ENCODE results near the gene HOXD4.

Gene HOXD4

GRCh38 chr2:176110415-176111308 is 40.7 kb upstream of the HOXD4 start:
- DNase-seq (ENCODE audit: low read depth) = no peak
- TF ChIP-seq, protein P1, sequence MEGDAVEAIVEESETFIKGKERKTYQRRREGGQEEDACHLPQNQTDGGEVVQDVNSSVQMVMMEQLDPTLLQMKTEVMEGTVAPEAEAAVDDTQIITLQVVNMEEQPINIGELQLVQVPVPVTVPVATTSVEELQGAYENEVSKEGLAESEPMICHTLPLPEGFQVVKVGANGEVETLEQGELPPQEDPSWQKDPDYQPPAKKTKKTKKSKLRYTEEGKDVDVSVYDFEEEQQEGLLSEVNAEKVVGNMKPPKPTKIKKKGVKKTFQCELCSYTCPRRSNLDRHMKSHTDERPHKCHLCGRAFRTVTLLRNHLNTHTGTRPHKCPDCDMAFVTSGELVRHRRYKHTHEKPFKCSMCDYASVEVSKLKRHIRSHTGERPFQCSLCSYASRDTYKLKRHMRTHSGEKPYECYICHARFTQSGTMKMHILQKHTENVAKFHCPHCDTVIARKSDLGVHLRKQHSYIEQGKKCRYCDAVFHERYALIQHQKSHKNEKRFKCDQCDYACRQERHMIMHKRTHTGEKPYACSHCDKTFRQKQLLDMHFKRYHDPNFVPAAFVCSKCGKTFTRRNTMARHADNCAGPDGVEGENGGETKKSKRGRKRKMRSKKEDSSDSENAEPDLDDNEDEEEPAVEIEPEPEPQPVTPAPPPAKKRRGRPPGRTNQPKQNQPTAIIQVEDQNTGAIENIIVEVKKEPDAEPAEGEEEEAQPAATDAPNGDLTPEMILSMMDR (conservative IDR thresholded peaks at IDR 0.05; ENCODE audit: low read length) = no peak

DNA sequence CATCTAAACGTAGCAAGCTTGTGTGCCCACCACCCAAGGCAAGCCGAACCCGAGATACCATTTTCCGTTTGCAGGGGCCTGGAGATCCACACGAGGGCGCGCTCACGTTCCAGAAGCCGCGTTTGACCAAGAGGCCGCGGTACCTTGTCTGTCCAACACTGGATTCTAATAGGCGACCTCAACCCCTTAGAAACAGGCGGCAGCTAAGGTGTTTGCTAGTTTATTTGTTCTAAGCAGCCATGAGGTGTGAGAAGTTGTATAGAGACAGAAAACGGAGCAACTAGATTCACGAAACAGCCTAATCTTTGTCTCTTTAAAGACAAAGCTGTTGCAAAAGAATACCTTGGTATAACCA is 40.1 kb upstream of the HOXD4 start:
- peak; percentile 52 for DNase-seq (ENCODE audit: low read depth)
- H3K4me3 ChIP-seq (ENCODE audit: low read length) = no peak overlapping the region
- TF ChIP-seq, protein P1 (conservative IDR thresholded peaks at IDR 0.05; ENCODE audit: low read length) = peak; percentile 83

More at GRCh38 chr2:176110415-176111308, 40.7 kb upstream of the HOXD4 start:
- no peak overlapping the region for H3K4me3 ChIP-seq (ENCODE audit: low read length)

DNA sequence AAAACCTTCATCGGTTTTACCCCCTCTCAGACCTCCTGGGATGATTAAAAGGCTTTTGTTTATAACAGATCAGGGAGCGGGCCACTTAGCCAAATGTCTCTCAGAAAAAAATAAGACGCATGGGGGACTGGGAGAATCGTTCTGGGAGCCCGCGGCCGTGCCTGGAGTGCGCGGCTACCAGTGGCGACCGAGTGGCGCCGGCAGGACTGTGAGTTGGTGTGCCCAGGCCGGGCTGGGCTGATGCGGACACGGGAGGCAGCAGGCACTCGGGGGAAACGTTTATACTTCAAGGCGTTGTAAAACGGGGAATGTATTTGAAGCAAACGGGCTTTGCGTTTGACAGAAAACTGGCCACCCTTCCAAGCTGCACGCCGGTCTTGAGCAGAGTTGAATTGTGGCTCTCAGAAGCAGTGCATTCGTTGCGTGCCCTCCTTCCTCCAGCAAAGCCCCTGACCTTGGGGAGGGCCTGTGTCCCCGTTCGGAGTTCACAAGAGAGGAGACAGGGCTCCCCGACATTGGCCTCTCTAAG is 39.4 kb upstream of the HOXD4 start:
- no peak for DNase-seq (ENCODE audit: low read depth)
- TF ChIP-seq, protein P1 (conservative IDR thresholded peaks at IDR 0.05; ENCODE audit: low read length) = no peak
- no peak overlapping the region for H3K4me3 ChIP-seq (ENCODE audit: low read length)

DNA sequence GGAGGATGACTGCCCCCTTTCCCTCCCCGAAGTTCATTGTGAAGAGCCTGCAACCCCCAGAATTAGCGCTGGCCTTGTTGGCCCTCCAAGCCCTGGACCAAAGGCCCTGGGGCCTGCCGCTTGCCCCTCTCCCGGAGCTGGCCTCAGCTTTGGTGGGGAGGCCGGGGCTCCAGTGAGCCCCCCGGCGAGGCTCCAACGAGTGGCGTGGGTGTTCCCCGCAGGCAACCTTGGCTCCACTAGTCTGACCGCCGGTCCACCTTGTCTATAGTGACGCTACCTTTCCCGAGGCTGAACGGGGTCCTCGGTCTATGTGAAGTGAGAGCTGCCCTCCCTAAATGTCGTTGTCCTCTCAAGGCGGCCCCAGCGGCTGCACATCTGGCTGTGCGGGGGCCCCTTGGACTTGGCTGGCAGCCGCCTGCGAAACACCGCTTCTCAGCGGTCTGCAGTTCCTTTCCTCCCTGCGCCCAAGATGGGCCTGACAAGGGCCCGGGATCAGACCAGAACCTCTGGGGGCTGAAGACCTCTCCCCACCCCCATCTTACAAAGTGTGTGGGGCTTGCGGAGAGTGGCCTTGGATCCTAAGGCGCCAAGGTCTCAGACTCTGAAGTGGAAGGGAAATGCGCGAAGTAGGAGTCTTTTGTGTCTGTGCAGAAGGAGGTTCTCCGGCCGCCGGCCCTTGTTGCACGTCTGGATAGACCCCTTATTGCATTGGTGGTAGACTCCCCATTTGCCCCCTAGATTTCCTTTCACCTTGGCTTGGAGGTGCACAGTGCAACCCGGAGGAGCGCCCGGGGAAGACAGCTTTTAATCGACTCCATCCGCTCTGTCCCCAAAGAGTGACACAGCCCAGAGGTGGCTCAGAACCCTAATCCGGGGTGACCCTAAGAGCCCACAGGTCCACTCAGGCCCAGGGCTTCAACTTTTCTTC is 38.7 kb upstream of the HOXD4 start:
- no peak overlapping the region for H3K4me3 ChIP-seq (ENCODE audit: low read length)
- TF ChIP-seq, protein P1 (conservative IDR thresholded peaks at IDR 0.05; ENCODE audit: low read length) = no peak
- DNase-seq (ENCODE audit: low read depth) = no peak

DNA sequence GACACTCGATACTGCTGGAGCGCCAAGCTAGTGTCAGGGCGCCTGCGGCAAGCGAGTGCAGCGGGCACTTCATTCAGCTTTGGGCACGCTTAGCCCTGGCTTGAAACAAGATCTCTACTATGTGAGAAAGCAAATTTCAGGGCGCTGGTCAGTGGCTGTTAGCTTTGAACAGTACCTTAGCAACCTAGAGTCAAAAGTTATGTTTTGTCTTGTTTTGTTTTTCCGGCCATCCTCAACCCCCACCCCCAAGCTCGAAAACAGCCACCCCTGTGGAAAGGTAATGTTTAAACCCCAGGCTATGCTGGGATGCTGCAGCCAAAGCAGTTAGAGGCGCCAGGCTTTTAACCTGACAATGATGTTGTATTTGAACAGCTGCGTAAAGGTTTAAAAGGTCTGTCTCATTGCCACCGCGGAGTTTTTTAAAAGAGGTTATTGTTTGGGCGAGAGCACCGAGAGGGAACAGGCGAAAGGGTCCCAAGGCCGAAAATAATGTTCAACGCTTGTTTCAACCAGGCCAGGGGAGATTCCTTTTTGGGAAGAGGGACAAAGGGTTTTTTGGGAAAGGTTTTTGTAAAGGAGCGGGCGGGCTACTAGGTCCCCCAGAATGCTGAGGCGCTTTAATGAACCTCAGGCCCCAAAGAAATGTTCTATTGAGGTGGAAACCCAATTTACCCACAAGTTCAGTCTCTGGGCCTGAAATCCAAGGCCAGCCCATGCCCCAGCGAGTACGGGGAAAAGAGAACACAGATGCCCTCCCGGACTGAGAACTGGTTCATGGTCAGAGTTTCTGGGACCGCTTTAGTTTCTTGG is 37.0 kb upstream of the HOXD4 start:
- H3K4me3 ChIP-seq (ENCODE audit: low read length) = no peak overlapping the region
- no peak for DNase-seq (ENCODE audit: low read depth)
- TF ChIP-seq, protein P1 (conservative IDR thresholded peaks at IDR 0.05; ENCODE audit: low read length) = no peak

GRCh38 chr2:176114930-176115625 is 36.3 kb upstream of the HOXD4 start:
- no peak for DNase-seq (ENCODE audit: low read depth)
- TF ChIP-seq, protein P1 (conservative IDR thresholded peaks at IDR 0.05; ENCODE audit: low read length) = no peak
- H3K4me3 ChIP-seq (ENCODE audit: low read length) = no peak overlapping the region

Measured in AG10803 (cell line).